ENCODE data around the gene NAV1. TPM values are rescaled to one million over a fixed set of nuclear protein-coding genes. Genes with fewer than 3 reads are reported as not detected.

NAV1 gene
- total RNA-seq, 5 donors from 2014 or later (not counting 1 experiment from before 2014, with no cell fraction given): 2.8 to 6.9 (median 4.7) TPM

GRCh38 chr1:201554789-201555592, 16.1 kb downstream of the NAV1 start:
- Histone ChIP-seq H3K9me3 (no peaks in the 10 kb centered on the region), H3K36me3 (ENCODE audit: control insufficient read depth in 2 of 2, extremely low read depth in 1 of 2, insufficient read depth in 1 of 2, low read length in 1 of 2) (no peaks in the 10 kb centered on the region), H3K27ac (ENCODE audit: low read length) (no peak overlapping the region), H3K27me3 (replicated peaks in 1 of 2; ENCODE audit: control insufficient read depth in 2 of 2, extremely low read depth in 1 of 2, insufficient read depth in 2 of 2, low read length in 1 of 2) (peaks cover 0 to 16% of the 10 kb centered on the region in 2 experiments), H3K4me3 (ENCODE audit: control insufficient read depth in 1 of 2, extremely low read depth in 1 of 2, low read length in 1 of 2) (no peak overlapping the region), H3K4me1 (ENCODE audit: control insufficient read depth in 1 of 2, extremely low read depth in 1 of 2, insufficient read depth in 2 of 2, low read length in 2 of 2) (peaks cover 0 to 6% of the 10 kb centered on the region in 2 experiments)
- Mint-ChIP-seq H3K4me1 (peaks cover 2 to 5% (median 3%) of the 10 kb centered on the region in 3 donors), H3K9me3 (no peaks in the 10 kb centered on the region), H3K27me3 (peaks cover 0 to 3% of the 10 kb centered on the region in 2 donors), H3K4me3 (no peak overlapping the region), H3K27ac (no peak overlapping the region), H3K36me3 (no peaks in the 10 kb centered on the region)
- WGBS (ENCODE audit: insufficient coverage): 95% methylated on average over 5 of the region's 7 CpGs
- no peak for DNase-seq
- ATAC-seq (replicated peaks in 1 of 4): no peak
- POLR2A ChIA-PET: no interaction called here
- CTCF ChIA-PET: interaction anchor here in 1 of 2 donors (0.6 to 1.0 kb wide), 2 partner anchors 154 to 567 kb away, joined by 3 read pairs; no protein-coding TSS in a partner anchor

DNA sequence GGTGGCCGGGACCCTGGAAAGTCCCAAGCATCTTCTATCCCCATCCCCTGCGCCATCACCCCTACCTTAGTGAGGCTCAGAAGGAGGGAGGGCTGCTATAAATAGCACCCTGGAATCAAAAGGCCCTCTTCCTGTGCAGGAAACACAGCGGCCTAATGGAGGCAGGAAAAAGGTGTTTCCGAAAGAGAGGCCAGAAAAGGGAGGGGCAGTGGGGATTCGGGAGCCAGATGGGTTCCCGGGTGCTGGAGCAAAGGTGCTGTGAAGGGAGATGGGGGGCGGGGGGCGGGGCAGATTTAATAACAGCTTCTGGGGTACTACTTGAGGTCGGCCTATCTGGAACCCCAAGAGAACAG, 16.6 kb downstream of the NAV1 start:
- 31% methylated on average over 4 of the region's 9 CpGs for WGBS (ENCODE audit: insufficient coverage)

GRCh38 chr1:201556841-201557571, 18.1 kb downstream of the NAV1 start:
- peaks cover 0 to 6% of the 10 kb centered on the region in 2 experiments for H3K4me1 ChIP-seq (ENCODE audit: control insufficient read depth in 1 of 2, extremely low read depth in 1 of 2, insufficient read depth in 2 of 2, low read length in 2 of 2)
- POLR2A ChIA-PET: no interaction called here
- Mint-ChIP-seq H3K4me3 (no peak overlapping the region), H3K9me3 (no peaks in the 10 kb centered on the region), H3K4me1 (peaks cover 2 to 7% (median 4%) of the 10 kb centered on the region in 3 donors), H3K27ac (no peak overlapping the region), H3K27me3 (peaks cover 0 to 3% of the 10 kb centered on the region in 2 donors), H3K36me3 (no peaks in the 10 kb centered on the region)
- H3K36me3 ChIP-seq (ENCODE audit: control insufficient read depth in 2 of 2, extremely low read depth in 1 of 2, insufficient read depth in 1 of 2, low read length in 1 of 2): no peaks in the 10 kb centered on the region
- CTCF ChIA-PET: interaction anchor here in 1 of 2 donors (0.6 kb wide), 1 partner anchor 242 kb away, joined by 5 read pairs; no protein-coding TSS in a partner anchor
- H3K9me3 ChIP-seq: no peaks in the 10 kb centered on the region
- no peak for ATAC-seq (replicated peaks in 1 of 4)
- DNase-seq: no peak
- WGBS (ENCODE audit: insufficient coverage): 50% methylated on average over 1 of the region's 5 CpGs
- no peak overlapping the region for H3K27ac ChIP-seq (ENCODE audit: low read length)
- H3K27me3 ChIP-seq (replicated peaks in 1 of 2; ENCODE audit: control insufficient read depth in 2 of 2, extremely low read depth in 1 of 2, insufficient read depth in 2 of 2, low read length in 1 of 2): peaks cover 0 to 13% of the 10 kb centered on the region in 2 experiments
- H3K4me3 ChIP-seq (ENCODE audit: control insufficient read depth in 1 of 2, extremely low read depth in 1 of 2, low read length in 1 of 2): no peak overlapping the region

More for the DNA sequence above, 16.6 kb downstream of the NAV1 start:
- DNase-seq: no peak
- Histone ChIP-seq H3K36me3 (ENCODE audit: control insufficient read depth in 2 of 2, extremely low read depth in 1 of 2, insufficient read depth in 1 of 2, low read length in 1 of 2) (no peaks in the 10 kb centered on the region), H3K4me1 (ENCODE audit: control insufficient read depth in 1 of 2, extremely low read depth in 1 of 2, insufficient read depth in 2 of 2, low read length in 2 of 2) (peaks cover 0 to 6% of the 10 kb centered on the region in 2 experiments), H3K4me3 (ENCODE audit: control insufficient read depth in 1 of 2, extremely low read depth in 1 of 2, low read length in 1 of 2) (no peak overlapping the region), H3K27ac (ENCODE audit: low read length) (no peak overlapping the region), H3K27me3 (replicated peaks in 1 of 2; ENCODE audit: control insufficient read depth in 2 of 2, extremely low read depth in 1 of 2, insufficient read depth in 2 of 2, low read length in 1 of 2) (peaks cover 0 to 16% of the 10 kb centered on the region in 2 experiments), H3K9me3 (no peaks in the 10 kb centered on the region)
- H3K4me3 Mint-ChIP-seq: no peak overlapping the region
- H3K27me3 Mint-ChIP-seq: peaks cover 0 to 3% of the 10 kb centered on the region in 2 donors
- peaks cover 2 to 7% (median 4%) of the 10 kb centered on the region in 3 donors for H3K4me1 Mint-ChIP-seq
- H3K27ac Mint-ChIP-seq: no peak overlapping the region
- POLR2A ChIA-PET: no interaction called here
- H3K36me3 Mint-ChIP-seq: no peaks in the 10 kb centered on the region
- H3K9me3 Mint-ChIP-seq: no peaks in the 10 kb centered on the region
- CTCF ChIA-PET: interaction anchor here in 1 of 2 donors (0.6 to 1.0 kb wide), 3 partner anchors 111 to 566 kb away, joined by 3 to 5 read pairs (median 3); no protein-coding TSS in a partner anchor
- ATAC-seq (replicated peaks in 1 of 4): no peak

DNA sequence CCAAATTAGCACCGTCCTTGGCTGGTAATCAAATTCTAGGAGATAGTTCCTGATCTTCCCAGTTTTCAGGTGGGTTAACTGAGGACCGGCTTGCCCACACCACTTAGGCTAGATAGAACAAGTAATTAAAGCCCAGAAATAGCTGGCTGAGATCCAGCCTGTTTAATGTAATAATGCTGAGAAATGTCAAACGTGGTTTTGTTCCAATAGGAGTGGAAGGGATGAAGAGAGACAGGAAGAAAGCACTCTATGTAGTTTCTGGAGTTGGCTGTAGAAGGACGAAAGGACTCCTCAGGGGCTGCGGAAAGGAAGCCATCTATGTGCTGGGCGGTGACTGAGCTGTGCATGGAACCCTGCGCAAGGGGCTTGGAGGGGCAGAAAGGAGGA, 18.6 kb downstream of the NAV1 start:
- ChIA-PET POLR2A (no interaction called here), CTCF (interaction anchor here in 1 of 2 donors (0.5 kb wide), 1 partner anchor 177 kb away, joined by 3 read pairs; no protein-coding TSS in a partner anchor)
- Histone ChIP-seq H3K36me3 (ENCODE audit: control insufficient read depth in 2 of 2, extremely low read depth in 1 of 2, insufficient read depth in 1 of 2, low read length in 1 of 2) (no peaks in the 10 kb centered on the region), H3K4me1 (ENCODE audit: control insufficient read depth in 1 of 2, extremely low read depth in 1 of 2, insufficient read depth in 2 of 2, low read length in 2 of 2) (peaks cover 0 to 6% of the 10 kb centered on the region in 2 experiments), H3K27ac (ENCODE audit: low read length) (no peak overlapping the region), H3K27me3 (replicated peaks in 1 of 2; ENCODE audit: control insufficient read depth in 2 of 2, extremely low read depth in 1 of 2, insufficient read depth in 2 of 2, low read length in 1 of 2) (peaks cover 0 to 13% of the 10 kb centered on the region in 2 experiments), H3K9me3 (no peaks in the 10 kb centered on the region), H3K4me3 (ENCODE audit: control insufficient read depth in 1 of 2, extremely low read depth in 1 of 2, low read length in 1 of 2) (no peak overlapping the region)
- peaks cover 2 to 7% (median 4%) of the 10 kb centered on the region in 3 donors for H3K4me1 Mint-ChIP-seq
- DNase-seq (no peak), ATAC-seq (replicated peaks in 1 of 4) (no peak)
- peaks cover 0 to 3% of the 10 kb centered on the region in 2 donors for H3K27me3 Mint-ChIP-seq
- WGBS (ENCODE audit: insufficient coverage): 85% methylated on average over 6 of the region's 7 CpGs
- H3K27ac Mint-ChIP-seq: no peak overlapping the region
- no peak overlapping the region for H3K4me3 Mint-ChIP-seq
- no peaks in the 10 kb centered on the region for H3K9me3 Mint-ChIP-seq
- H3K36me3 Mint-ChIP-seq: no peaks in the 10 kb centered on the region

- Mint-ChIP-seq H3K27me3 (peaks cover 0 to 3% of the 10 kb centered on the region in 2 donors), H3K4me3 (no peak overlapping the region), H3K27ac (no peak overlapping the region), H3K9me3 (no peaks in the 10 kb centered on the region), H3K36me3 (no peaks in the 10 kb centered on the region), H3K4me1 (peaks cover 2 to 7% (median 4%) of the 10 kb centered on the region in 3 donors)
- Histone ChIP-seq H3K9me3 (no peaks in the 10 kb centered on the region), H3K27me3 (replicated peaks in 1 of 2; ENCODE audit: control insufficient read depth in 2 of 2, extremely low read depth in 1 of 2, insufficient read depth in 2 of 2, low read length in 1 of 2) (peaks cover 0 to 13% of the 10 kb centered on the region in 2 experiments), H3K4me1 (ENCODE audit: control insufficient read depth in 1 of 2, extremely low read depth in 1 of 2, insufficient read depth in 2 of 2, low read length in 2 of 2) (peaks cover 0 to 6% of the 10 kb centered on the region in 2 experiments), H3K27ac (ENCODE audit: low read length) (no peak overlapping the region), H3K36me3 (ENCODE audit: control insufficient read depth in 2 of 2, extremely low read depth in 1 of 2, insufficient read depth in 1 of 2, low read length in 1 of 2) (no peaks in the 10 kb centered on the region), H3K4me3 (ENCODE audit: control insufficient read depth in 1 of 2, extremely low read depth in 1 of 2, low read length in 1 of 2) (no peak overlapping the region)
- DNase-seq (peak; percentile 30 to 76 (median 55)), ATAC-seq (replicated peaks in 1 of 4) (peak; percentile 85 to 95 (median 88))
- WGBS (ENCODE audit: insufficient coverage): 0% methylated on average over 1 of the region's 13 CpGs
- ChIA-PET CTCF (interaction anchor here (0.9 to 3.5 kb wide), 5 partner anchors 12 to 237 kb away, joined by 3 to 15 read pairs (median 3); no protein-coding TSS in a partner anchor), POLR2A (no interaction called here)
These were observed 20.8 kb downstream of the NAV1 start for GRCh38 chr1:201559679-201560162.
